GM23338 (cell line): Measurements from ENCODE around the gene SMURF2. TPM values are rescaled to one million over a fixed set of nuclear protein-coding genes. Genes with fewer than 3 reads are reported as not detected.

Experiments used
- CREB1 ChIP-seq: fragments of 250-450 bp; sonication (Bioruptor Pico); IDR thresholded peaks from 2 replicates; pipeline ENCODE4 v1.5.0; 2020; ENCODE audit warnings: low read depth, mild to moderate bottlenecking, moderate library complexity
- NANOG ChIP-seq: IDR thresholded peaks from 2 replicates; pipeline ENCODE4 v1.6.1; 2016; ENCODE audit warnings: antibody characterized with exemption, borderline replicate concordance
- POLR2AphosphoS5 ChIP-seq: IDR thresholded peaks from 2 replicates; pipeline ENCODE4 v1.6.1; 2016; ENCODE audit warnings: antibody characterized with exemption, low read depth
- REST ChIP-seq: IDR thresholded peaks from one replicate; pipeline ENCODE4 v1.6.1; 2018; ENCODE audit warnings: antibody characterized with exemption; ENCODE audit not compliant: unreplicated experiment
- STAT1 ChIP-seq: IDR thresholded peaks from one replicate; pipeline ENCODE4 v1.6.1; 2016; ENCODE audit warnings: antibody characterized with exemption; ENCODE audit not compliant: unreplicated experiment
- ZNF114 ChIP-seq: fragments of 250-450 bp; sonication (Bioruptor Pico); IDR thresholded peaks from 2 replicates; pipeline ENCODE4 v1.5.0; 2020; ENCODE audit warnings: mild to moderate bottlenecking, moderate library complexity
- ZNF331 ChIP-seq: fragments of 250-450 bp; sonication (Bioruptor Pico); IDR thresholded peaks from 2 replicates; pipeline ENCODE4 v1.5.0; 2020; ENCODE audit warnings: low read depth, mild to moderate bottlenecking, moderate library complexity
- ZNF462 ChIP-seq: fragments of 250-450 bp; sonication (Bioruptor Pico); IDR thresholded peaks from 2 replicates; pipeline ENCODE4 v1.5.0; 2020; ENCODE audit warnings: mild to moderate bottlenecking, moderate library complexity
- polyA plus RNA-seq: library from polyadenylated mRNA; unstranded; fragments of >200 nt; fragmentation: Nextera tagmentation; extraction: Ambion mirVana; gene quantifications from 2 replicates; pipeline ENCODE4 v1.2.1, GENCODE V29; 2016
- total RNA-seq: library from RNA; depleted of rRNA; stranded (reverse); fragments of >200 nt; shearing (Covaris generic); gene quantifications from 2 replicates; pipeline ENCODE4 v1.2.3, GENCODE V29; 2014

The SMURF2 gene
- total and polyA plus RNA-seq, 2 experiments from 2014 or later, result 12.1 to 29.6 TPM

- TF ChIP-seq REST, result no peak
- no peak for TF ChIP-seq STAT1
- no peak for TF ChIP-seq POLR2AphosphoS5
- no peak for TF ChIP-seq ZNF114 (CRISPR knock-in tag)
- TF ChIP-seq ZNF331 (CRISPR knock-in tag), result no peak
- TF ChIP-seq NANOG, result no peak
- no peak for TF ChIP-seq ZNF462 (CRISPR knock-in tag)
- no peak for TF ChIP-seq CREB1 (CRISPR knock-in tag)
Observed at GRCh38 chr17:64625541-64625940, 36.6 kb downstream of the SMURF2 start (continued).
